HG02763 (cell line): ENCODE measurements around the gene FKBP3.

Experiments used
- ATAC-seq: cut with Tn5 transposase; IDR thresholded peaks from one replicate; pipeline ENCODE4 v1.9.1; 2021; ENCODE audit warnings: mild to moderate bottlenecking, moderate library complexity; ENCODE audit not compliant: unreplicated experiment

FKBP3 gene

GRCh38 chr14:45065956-45066355, 68.3 kb downstream of the FKBP3 start:
- ATAC-seq, result no peak
